Stimulated activated CD4-positive, alpha-beta T cell treated with anti-CD3 and anti-CD28 coated beads, Interleukin-1b, Interleukin-23, amount 100 ng/mL, for 4 hours (primary cell): Measurements from ENCODE around the gene USP9X.
"Not testable (repeated sequence)": the region's sequence is repeated elsewhere in the genome, so short reads cannot be mapped to it uniquely, and the experiment has no call there.

Source experiments
- DNase-seq, 2 donors: peaks; one replicate each; pipeline ENCODE4 v3.0.0-alpha.2; 2020; ENCODE audit warnings: low read depth in 2 of 2

The USP9X gene

DNA sequence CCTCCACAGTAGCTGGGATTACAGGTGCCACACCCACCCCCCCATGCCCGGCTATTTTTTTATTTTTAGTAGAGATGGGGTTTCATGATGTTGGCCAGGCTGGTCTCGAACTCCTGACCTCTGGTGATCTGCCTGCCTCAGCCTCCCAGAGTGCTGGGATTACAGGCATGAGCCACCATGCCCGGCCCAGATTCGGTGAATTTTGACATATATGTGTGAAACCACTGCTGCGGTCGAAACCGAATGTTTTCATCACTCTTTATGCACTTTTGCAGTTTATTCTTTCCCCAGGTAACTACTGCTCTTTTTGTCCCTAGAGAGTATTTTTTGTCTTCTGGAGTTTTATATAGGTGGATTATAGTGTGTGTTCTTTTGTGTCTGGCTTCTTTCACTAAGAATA, 101.7 kb downstream of the USP9X start:
- DNase-seq = not testable (repeated sequence)

DNA sequence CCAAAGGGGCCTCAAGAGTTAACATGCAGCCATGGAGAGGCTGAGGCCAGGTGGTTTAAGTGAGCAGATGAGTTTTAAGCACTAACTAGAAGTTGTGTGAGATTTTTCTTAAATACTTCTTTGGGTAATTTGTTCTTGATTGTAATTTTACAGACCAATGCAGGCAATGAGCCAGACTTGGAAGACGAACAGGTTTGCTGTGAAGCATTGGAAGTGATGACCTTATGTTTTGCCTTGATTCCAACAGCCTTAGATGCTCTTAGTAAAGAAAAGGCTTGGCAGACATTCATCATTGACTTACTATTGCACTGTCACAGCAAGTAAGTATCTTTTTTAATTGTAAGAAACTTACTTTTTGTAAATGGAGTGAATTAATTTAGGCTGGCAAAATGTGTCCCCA, 103.9 kb downstream of the USP9X start:
- no peak for DNase-seq

DNA sequence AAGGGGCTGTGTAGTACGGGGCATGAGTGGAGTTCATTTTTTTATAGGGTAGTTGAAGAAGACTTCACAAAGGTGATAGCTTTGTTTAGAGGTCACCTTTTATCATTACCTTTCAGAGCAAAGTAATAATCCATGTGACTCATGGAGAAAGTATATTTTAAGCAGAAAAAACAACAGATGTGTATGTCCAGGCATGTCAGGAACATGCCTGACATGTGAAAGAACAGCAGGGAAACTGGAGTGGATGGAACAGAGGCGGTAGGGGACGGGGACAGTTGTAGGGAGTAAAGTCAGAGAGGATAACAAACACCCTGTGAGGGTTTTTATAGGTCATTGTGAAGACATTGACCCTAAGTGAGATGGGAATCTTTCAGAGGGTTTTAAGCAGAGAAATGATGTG, 107.6 kb downstream of the USP9X start:
- DNase-seq = no peak

DNA sequence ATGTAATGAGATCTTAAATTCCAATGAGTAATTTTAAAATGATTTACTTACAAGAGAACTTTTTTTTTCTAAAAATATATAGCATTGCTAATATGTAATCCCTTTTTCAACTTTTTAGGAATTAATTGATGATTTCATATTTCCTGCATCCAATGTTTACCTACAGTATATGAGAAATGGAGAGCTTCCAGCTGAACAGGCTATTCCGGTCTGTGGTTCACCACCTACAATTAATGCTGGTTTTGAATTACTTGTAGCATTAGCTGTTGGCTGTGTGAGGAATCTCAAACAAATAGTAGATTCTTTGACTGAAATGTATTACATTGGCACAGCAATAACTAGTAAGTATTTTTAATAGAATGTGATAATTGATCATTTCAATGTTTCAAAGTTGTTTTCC, 113.2 kb downstream of the USP9X start:
- no peak for DNase-seq

DNA sequence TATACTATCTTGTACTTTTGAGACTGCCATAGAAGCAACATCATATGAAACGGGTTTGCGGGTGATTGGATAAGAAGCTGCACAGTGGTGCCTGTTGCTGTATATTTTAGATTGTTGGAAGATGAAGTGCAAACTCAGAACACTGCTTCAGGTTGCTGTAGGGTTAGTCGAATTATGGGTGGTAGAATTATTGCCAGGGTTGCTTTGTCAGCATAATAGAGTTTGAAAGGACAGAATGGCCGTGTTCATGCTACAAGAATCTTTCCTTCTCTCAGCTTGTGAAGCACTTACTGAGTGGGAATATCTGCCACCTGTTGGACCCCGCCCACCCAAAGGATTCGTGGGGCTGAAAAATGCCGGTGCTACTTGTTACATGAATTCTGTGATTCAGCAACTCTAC, 115.5 kb downstream of the USP9X start:
- DNase-seq = no peak

DNA sequence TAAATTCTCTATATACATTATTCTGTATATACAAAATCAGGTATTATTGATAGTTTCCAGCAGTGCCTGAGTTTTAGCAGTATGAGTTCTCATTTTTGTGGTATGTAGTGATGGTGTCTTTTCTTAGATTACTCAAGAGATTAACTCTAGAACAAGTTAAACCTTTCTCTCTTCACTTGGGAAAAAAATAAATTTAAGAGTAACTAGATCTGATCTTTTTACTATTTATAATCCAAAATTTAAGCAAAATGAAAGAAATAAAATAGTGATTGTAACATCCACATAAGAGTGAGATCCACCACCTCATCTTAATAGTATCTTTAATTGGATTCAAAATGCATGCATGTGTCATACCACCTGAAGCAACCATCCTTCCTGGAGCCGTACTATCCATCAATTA, 124.6 kb downstream of the USP9X start:
- no peak for DNase-seq

DNA sequence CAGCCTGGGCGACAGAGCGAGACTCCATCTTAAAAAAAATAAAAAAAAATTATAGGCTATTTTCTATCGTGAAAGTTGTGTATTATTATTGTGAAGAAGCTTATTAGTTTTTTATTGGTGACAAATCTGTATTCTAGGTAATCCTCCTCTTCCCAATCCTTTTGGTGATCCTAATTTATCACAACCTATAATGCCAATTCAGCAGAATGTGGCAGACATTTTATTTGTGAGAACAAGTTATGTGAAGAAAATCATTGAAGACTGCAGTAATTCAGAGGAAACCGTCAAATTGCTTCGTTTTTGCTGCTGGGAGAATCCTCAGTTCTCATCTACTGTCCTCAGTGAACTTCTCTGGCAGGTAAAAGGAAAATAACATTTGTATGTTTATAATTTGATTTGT, 139.4 kb downstream of the USP9X start:
- DNase-seq = no peak

DNA sequence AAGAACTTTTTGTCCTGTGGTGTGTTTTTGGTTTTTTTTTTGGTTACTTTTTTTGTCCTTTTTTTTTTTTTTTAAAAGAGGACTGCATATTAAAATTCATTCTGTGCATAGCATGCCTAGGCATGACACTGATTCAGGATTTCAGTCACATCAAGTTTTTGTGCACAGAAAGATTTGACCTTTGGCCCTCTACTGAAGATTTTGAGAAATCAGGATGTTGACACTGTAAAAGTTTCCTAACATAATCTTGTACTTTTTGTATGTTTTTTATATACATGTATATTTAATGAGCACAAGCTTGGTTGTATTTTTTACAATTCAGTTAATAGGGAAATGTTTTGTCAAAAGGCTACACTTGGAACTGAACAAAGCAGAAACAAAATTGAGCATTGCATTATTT, 148.7 kb downstream of the USP9X start:
- DNase-seq = no peak

DNA sequence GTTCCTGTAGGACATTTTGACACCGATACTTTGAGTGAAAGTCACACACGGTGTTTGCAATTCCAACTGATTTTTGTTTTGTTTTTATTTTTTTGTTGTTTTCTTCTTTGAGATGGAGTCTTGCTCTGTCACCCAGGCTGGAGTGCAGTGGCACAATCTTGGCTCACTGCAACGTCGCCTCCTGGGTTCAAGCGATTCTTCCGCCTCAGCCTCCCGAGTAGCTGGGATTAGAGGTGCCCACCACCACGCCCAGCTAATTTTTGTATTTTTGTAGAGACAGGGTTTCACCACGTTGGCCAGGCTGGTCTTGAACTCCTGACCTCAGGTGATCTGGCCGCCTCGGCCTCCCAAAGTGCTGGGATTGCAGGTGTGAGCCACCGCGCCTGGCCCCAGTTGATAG, 149.2 kb downstream of the USP9X start:
- not testable (repeated sequence) for DNase-seq

DNA sequence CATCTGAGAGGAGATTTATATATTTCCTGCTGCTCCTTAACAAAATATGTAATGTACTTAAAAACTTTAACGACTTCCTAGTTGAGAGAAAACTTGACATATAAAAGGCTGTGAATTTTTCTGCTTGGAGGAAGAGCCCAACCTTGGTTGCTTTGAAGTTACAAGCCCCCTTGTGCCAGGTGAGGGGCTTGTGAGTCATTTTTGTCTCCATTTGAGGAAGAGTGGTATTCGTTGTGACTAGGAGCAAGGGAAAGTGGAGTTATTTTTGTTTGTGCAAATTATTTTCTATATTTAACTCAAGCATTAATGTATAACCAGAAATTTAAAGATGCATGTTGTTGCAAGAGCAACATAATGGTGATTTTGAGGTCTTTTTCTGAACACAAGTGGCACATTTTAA, 149.7 kb downstream of the USP9X start:
- DNase-seq = no peak

DNA sequence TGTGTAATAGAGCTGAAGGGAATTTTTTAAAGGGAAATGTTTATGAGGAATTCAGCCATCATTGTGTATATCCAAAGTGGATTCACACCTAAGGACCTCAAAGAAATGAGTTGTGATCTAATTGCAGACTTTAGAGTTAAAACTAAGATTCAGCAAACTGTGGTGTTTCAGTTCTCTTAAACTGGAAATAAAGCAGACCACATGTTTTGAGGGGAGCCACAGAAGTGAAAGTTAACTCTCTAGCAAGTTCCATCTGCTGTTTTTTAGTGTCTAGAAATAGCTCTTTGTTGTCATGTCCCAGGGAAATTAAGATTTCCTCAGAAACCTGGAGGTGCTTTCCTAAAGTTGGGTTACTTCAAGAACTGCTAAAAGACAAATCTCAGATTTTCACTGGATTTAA, 151.4 kb downstream of the USP9X start:
- DNase-seq = no peak

DNA sequence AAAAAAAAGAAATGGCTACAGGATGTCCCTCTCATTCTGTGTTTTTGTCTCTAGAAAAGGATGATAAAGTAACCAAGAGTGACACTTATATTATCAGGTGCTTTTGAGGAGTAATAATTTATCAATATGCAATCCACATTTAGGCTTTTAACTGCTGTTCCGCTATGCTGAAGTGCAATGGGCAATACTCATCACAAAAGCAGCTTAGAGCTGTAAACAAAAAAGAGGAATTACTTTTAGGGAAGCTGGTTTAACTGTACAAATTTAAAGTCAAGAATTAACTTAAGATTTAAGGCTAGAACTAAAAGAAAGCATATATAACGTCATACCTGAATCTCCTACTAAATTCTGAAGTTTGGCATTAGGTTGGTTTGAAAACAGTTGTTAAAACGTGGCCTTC, 155.3 kb downstream of the USP9X start:
- no peak for DNase-seq

DNA sequence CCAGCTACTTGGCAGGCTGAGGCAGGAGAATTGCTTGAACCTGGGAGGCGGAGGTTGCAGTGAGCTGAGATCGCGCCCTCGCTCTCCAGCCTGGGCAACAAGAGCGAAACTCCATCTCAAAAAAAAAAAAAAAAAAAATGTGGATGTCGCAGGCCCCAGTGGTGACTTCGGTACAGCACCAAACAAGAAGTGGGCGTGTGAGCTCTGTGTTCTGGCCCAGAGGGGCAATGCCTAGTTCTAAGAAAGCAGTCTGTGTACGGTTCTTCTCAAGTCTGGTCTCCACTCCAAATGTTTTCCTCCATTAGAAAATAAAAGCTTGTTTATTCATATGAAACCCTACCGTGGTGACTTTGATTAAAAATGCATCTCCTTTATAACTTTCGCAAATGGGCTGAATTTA, 156.7 kb downstream of the USP9X start:
- DNase-seq = no peak

DNA sequence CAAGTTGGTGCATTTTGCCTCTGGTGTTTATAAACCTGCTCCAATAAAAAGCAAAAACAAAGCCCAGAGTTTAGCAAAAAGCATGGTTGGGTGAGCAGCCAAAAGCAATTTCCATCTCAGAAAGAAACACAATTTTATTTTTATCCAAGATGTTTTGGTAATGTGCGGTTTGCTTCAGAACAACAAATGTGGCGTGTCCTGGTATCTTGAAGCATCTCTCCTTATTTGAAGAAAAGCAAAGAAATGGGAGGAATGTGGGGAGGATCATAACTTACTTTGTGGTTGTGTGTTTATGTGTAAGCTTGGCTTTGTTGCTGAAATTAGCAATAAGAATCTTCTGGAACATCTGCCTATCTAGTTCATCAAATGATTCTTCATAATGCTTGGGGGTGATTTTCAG, 160.4 kb downstream of the USP9X start:
- no peak for DNase-seq

DNA sequence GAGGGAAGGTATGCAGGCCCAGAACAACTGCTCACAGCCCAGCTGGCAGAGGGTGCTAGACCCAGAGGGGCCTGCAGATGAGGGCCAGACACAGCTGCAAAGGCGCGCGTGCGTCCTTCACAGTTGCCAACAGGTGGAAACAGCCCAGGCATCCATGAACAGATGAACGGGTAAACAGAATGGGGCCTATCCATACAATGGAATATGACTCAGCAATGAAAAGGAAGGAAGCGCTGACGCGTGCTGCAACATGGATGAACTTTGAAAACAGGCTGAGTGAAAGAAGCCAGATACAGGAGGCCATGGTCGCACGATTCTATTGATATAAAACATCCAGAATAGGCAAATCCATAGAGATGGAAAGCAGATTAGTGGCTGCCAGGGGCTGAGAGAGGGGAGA, 165.6 kb downstream of the USP9X start:
- no peak for DNase-seq

DNA sequence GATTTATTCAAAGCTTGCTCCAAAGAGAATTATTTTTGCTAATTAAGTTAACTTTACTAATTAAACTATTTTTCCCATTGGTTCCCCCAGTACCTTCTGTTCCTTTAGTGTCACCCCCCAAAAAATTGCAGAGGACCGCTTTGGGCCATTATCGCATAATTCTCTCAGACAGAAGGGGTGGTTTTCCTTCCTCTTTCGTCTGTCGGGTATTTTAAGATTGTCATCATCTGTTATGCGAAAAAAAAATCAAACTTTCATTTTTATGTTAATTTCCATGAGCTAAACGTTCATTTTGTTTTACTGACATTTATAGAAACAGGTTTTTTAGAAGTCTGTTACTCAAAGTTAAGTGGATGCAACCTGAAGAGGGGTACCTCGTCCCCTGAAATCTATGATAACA, 172.6 kb downstream of the USP9X start:
- no peak for DNase-seq

DNA sequence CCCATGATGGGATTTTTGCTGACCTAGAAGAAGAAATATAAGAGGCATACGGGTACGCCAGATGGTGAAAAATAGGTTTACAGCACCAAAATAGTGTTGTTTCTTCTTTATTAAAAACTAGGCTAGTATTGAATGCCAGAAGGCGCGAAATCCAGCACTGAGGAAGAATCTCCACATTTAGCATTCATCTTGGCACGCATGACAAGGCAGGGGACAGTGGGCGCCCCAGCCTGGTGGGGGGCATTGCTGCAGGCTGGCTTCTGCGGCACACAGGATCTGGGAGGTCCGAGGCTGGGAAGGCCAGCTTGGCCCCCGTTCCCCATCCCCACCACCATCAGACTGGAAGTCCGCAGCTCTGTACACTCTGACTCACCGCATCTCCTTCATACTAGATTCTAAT, 173.0 kb downstream of the USP9X start:
- DNase-seq = no peak

DNA sequence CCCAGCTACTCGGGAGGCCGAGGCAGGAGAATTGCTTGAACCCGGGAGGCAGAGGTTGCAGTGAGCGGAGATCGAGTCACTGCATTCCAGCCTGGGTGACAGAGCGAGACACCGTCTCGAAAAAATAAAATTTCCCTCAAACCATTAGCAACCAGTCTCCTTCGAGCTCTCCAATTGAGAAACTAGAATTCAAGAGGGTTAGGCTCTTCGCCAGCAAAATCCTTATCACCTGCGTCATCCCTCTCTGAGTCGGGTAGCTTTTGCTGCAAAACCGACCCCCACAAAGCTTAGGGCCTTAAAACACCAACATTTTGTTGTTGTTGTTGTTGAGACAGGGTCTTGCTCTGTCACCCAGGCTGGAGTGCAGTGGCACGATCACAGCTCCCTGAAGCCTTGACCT, 173.6 kb downstream of the USP9X start:
- DNase-seq = no peak

DNA sequence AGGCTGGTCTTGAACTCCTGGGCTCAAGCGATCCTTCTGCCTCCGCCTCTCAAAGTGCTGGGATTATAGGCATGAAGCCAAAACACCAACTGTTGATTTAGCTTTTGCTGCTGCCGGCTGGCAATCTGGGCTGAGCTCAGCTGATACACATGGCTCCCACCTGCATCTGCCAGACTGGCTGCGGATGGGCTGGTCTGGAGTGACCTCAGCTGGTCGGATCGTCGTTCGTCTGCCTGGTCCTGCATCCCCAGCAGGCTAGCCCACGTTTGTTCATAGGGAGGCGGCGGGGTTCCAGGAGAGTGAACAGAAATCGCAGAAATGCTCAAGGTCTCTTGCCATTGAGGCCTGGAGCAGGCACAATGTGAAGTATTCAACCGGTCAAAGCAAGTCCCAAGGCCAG, 174.3 kb downstream of the USP9X start:
- no peak for DNase-seq

DNA sequence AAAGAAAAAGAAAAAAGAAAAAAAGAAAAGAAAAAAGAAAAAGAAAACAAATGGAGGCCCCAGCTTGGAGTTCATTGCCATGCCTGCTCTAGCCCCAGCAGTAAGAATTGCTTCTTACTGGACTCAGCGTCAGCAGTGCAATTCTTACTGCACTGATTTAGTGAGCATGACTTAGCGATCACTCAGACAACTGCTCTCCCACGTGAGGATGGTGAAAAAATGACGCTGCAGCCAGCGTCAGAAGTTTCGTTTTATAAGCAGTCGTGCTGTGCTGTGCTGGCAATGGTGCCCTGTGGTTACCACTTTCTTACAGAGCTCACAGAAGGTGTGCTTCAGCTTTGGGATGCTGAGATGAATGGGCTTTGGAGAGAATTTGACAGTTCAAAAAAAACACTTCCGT, 180.4 kb downstream of the USP9X start:
- DNase-seq = peak; percentile 23

DNA sequence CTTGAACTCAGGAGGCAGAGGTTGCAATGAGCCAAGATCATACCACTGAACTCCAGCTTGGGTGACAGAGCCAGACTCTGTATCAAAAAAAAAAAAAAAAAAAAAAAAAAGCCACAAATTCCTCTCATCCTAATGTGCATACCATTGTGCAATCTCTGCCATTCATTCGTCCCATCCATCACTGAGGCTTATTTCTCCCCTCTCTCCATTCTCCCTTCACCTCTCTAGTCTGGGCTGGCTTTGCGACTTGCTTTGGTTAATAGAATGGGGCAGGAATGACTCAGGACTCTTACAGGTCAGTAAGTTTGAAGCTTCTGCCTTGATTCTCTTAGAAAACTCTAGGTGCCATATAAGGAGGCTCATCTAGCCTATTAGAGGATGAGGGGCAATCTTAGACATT, 188.4 kb downstream of the USP9X start:
- DNase-seq = no peak

DNA sequence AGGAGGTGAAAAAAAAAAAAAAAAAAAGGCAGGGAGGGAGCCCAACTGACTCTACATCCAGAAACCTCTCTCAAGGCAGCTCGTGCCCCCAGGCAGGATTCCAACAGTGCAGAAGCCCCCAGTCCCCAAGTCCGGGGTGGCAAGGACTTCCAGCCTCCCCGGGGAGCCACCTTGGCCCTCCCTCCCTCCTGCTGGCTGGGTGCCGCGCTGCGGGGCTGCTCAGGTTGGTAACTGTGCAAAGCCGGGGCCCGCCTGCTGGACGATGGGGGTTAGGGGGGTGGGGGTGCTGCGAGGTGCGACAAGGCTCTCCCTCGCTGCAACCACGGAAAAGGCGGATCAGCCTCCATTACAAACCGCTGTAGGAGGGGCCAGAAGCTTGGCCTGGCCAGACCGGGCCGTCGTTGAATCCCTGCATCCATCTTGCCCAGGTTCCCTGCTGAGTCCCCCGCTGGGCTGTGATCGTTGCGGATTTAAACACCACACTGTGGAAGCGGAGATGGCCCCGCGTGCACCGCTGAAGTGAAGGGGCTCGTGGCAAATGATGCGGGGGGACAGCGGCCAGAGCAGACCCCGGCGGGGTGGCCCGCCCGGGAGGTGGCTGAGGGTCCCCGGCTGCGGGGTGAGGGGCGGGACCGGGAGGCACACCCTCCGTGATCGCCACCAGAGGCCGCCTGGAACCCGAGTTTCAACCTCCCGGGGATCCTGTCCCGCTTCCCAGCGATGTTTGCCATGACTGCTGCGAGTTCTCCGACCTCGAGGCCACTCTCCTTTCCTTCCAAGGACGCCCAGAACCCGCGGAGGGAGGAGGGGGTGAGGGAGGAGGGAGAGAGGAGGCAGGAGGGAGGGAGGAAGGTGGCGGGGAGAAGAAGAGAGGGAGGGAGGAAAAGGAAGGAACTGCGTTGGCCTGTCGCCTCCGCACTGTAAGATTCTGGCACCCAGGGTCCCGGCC, 190.7 kb downstream of the USP9X start:
- DNase-seq = peak; percentile 43 to 49

DNA sequence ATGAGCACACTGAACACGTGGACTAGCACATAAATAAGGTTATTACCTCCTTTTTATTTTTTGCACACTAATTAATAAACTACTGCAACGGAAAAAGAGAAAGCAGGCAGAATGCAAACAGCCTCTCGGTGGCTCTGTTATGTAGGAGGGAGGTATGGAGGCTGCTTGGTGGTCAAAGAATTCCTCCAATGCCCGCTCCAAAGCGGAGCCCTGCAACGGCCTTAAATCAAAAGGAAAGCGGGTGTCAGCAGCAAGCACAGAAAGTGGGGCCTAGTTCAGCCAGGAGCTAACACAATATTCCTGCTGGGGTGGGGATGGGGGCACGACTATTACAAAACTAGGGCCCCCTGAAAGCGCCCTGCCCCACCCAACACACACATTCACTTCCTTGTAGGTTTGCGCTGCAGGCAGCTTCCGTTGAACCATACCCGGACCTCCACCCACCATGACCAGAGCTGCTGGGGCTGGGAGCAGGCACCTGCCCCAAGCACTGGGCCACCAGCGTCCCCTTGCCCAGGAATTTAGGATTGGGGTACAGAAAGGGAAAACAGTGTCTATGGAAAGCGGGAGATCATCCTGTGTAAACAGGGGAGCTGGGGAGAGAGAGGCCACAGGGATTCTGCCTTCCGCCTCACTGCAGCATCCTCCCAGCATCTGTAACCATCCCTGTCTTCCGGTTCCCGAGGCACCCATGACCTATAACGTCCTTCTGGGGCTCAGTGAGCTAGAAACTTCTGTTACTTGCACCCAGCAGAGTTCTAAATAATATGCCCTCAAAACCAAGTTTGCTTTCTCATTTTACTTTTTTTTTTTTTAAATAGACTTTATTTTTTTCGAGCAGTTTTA, 191.6 kb downstream of the USP9X start:
- DNase-seq = no peak
